Fibroblast of the aortic adventitia (primary cell): ENCODE data around the gene IMPA2. TPM values are rescaled to one million over a fixed set of nuclear protein-coding genes. Genes with fewer than 3 reads are reported as not detected.

ENCODE experiments used
- DNase-seq: peaks from one replicate; pipeline ENCODE4 v3.0.0-alpha.2; 2010; ENCODE audit warnings: low read depth
- H3K4me3 ChIP-seq: 2 replicates; pipeline ENCODE4 v1.5.1; 2011; ENCODE audit warnings: low read depth, mild to moderate bottlenecking, control low read depth, low read length, moderate library complexity
- total RNA-seq: library from RNA; depleted of rRNA; stranded (reverse); fragments of >200 nt; gene quantifications from 2 replicates; pipeline ENCODE4 v1.2.3, GENCODE V29; 2012; ENCODE audit warnings: low replicate concordance
- TF ChIP-seq, protein P1 (sequence below): IDR thresholded peaks from 2 replicates; pipeline ENCODE4 v1.5.1; 2011; ENCODE audit warnings: mild to moderate bottlenecking, low read length, control low read depth, inconsistent platforms; ENCODE audit not compliant: insufficient read depth

IMPA2 gene
- total RNA-seq, 1 donor: 14.1 TPM

DNA sequence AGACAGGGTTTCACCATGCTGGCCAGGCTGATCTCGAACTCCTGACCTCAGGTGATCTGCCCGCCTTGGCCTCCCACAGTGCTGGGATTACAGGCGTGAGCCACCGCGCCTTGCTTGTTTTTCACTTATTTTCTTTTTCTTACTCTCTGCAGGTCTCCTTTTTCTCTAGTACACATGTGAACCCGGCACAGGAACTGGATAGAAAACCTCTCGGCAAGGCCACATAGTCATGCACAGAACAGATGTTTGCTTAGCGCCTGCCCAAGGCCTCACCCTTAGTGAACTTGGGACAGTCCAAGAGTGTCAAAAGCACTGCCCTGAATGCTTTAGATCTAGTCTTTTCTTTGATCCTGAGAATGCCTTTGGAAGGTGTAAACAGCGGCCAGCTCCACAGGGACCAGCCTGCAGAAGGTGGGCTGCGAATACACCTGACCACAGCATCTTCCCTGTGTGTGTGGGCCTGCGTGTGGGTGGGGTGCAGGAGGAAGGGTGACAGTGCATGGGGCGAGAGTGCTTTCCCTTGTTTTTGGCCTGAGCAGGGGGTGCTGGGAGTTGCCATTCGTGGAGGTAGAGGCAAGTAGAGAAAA is 27.0 kb downstream of the IMPA2 start:
- no peak overlapping the region for H3K4me3 ChIP-seq
- TF ChIP-seq, protein P1, sequence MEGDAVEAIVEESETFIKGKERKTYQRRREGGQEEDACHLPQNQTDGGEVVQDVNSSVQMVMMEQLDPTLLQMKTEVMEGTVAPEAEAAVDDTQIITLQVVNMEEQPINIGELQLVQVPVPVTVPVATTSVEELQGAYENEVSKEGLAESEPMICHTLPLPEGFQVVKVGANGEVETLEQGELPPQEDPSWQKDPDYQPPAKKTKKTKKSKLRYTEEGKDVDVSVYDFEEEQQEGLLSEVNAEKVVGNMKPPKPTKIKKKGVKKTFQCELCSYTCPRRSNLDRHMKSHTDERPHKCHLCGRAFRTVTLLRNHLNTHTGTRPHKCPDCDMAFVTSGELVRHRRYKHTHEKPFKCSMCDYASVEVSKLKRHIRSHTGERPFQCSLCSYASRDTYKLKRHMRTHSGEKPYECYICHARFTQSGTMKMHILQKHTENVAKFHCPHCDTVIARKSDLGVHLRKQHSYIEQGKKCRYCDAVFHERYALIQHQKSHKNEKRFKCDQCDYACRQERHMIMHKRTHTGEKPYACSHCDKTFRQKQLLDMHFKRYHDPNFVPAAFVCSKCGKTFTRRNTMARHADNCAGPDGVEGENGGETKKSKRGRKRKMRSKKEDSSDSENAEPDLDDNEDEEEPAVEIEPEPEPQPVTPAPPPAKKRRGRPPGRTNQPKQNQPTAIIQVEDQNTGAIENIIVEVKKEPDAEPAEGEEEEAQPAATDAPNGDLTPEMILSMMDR: no peak
- DNase-seq: no peak

DNA sequence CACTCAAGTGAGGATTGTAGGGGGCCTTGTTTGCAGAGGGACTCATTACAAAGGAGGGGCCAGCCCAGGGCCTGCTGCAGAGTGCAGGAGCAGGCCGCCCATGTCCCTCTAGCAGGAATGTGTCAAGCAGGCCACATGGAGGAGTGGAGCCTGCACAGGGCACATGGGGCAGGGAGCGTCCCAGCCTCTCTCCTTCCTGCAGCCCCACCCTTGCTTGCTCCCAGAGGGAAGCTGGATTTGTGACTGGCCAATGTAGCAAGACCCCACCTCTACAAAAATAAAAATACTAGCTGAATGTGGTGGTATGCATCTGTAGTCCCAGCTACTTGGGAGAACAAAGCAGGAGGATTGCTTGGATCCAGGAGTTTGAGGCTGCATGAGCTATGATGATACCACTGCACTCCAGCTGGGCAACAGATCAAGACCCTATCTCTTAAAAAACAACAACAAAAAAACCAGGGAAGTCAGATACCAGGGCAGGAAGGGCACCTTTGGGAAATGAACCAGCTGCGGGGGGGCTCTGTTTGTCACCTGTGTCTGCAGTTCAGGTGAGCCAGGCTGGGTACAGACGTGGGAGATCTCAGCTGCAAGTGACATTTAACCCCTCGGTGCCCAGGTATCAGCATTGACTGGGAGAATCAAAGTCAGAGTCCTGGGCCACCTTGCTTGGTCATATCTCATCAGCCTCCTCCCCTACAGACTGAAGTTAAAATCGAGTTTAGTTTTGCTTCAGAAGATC is 27.7 kb downstream of the IMPA2 start:
- TF ChIP-seq, protein P1: no peak
- no peak for DNase-seq
- H3K4me3 ChIP-seq: no peak overlapping the region

DNA sequence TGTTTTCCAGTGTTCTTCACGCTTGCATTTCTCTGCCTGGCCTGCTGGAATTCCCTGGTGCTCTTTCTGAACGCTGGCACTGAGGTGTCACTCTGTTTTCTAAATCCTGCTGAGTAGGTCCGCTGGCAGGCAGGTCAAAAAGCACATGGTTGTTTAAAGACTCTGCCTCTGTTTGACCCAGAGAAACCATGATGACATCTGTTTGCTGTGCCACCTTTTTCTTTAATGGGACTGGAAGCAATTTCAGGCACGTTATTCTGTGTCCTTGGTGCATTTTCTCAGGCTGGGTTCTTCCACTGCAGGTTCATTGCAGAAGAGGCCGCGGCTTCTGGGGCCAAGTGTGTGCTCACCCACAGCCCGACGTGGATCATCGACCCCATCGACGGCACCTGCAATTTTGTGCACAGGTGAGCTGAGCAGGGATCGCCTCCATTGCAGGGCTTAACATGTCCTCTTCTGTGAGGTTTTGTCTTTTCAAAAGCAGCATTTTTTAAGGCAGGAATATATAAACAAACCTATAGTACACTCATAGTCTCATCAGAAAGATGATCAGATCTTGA is 28.4 kb downstream of the IMPA2 start:
- TF ChIP-seq, protein P1: no peak
- DNase-seq: no peak
- H3K4me3 ChIP-seq: no peak overlapping the region

DNA sequence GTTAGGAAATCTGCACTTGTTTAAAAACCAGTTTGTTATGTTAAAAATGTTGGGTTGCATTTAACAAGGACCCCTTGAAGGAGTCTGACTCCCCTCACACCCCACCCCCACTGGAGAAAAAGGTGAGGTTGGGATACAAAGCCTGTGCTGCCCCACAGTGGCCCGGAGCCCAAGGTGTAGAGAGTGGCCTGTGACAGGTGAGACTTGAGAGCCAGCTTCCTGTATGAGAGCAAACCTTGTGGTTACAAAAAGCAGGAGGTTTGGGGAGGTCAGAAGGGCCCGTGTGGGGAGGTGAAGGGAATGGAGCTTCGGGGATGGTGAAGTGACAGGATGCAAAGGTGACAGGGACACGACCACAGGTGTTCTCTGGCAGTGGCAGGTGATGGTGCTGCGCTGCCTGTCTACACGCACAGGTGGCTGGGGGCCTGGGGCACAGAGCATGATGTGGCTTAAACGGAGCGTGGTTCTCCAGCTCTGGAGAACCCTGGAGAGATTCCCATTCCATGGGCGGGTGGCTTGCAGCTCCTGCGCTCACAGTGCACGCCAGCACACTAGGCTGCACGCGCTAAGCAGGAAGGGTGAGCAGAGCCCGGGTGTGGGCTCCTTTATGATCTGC is 29.0 kb downstream of the IMPA2 start:
- H3K4me3 ChIP-seq: no peak overlapping the region
- no peak for DNase-seq
- TF ChIP-seq, protein P1: no peak

DNA sequence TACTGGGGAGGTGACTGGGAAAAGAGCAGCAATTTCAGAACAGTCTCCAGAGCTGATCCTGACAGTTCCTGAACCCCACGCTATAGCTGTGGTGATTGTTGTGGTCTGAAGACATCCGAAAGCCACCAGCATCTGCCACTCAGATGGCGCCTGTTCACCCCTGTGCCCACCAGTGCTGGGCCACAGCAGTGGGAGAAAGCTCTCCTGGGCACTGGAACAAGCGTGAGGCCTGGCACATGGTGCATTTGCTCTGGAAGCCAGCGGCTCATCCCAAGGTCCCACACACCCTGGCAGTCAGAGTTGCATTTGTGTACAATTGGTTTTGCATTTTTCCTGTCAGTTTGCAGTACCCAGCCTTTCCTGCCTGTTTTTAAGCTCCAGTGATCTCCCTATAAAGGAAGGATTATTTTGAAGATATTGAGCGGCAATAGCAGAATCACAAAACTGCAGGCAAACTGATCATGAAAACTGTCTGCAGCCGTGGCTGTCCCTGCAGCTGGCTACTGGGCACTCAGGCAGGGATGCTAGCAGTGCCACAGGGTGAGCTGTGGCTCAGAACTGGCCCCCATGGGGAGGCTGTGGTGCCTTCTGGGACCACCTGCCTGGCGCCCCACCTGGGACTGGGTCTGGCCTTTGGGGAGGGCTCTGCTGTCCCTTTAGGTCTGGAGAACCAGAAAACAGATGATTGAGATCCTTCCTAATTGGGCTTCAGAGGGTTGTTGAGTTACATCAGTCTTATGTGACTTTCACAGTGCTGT is 30.1 kb downstream of the IMPA2 start:
- H3K4me3 ChIP-seq: no peak overlapping the region
- TF ChIP-seq, protein P1: no peak
- no peak for DNase-seq

DNA sequence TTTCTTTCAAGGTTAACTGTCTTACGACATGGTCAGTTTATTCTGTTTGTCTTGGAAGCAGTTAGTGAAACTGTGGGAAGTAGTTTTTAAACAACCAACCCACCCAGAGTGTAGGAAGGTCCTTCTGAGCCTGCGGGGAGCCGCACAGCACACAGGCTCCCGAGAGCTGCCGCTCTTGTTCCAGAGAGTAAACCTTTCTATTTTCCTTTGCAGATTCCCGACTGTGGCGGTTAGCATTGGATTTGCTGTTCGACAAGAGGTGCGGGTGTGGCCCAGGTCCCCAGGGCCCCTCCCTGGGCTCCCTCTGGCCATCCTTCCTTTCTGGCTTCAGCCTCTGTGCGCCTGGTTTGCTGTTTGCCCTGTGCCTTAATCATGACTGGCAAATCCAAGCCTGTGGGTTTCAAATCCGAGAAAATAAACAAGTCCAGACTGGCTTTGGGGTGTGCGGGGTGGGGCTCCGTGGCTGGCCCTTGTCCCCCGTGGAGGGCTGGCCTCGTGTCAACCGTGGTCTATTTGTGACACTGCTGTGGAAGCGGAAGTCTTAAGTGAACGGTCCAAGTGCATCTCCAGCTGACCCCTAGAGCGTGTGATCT is 30.7 kb downstream of the IMPA2 start:
- TF ChIP-seq, protein P1: no peak
- no peak overlapping the region for H3K4me3 ChIP-seq
- peak; percentile 43 for DNase-seq
